PC-3 (cell line): ENCODE measurements around the gene PDZD7. TPM values are rescaled to one million over a fixed set of nuclear protein-coding genes. Genes with fewer than 3 reads are reported as not detected.
A peak's percentile ranks its signal among the peaks of the same experiment; 100 is the strongest.

ENCODE experiments used
- ATAC-seq: fragments of 200-7000 bp; cut with Tn5 transposase; 2 replicates; pipeline ENCODE4 v1.9.1; 2020; ENCODE audit warnings: mild to moderate bottlenecking, moderate library complexity
- BruUV-seq: library from RNA; stranded (reverse); fragments of 400-500 nt; replicated peaks from 2 replicates; lab custom pipeline; 2021; lab: Mats Ljungman, UMichigan
- CTCF ChIA-PET: fragments of 300-600 bp; sonication (Branson Sonifier 250); formaldehyde crosslinking; loops from one replicate; lab custom pipeline; 2022; ENCODE audit warnings: antibody characterized with exemption; lab: Charles Lee
- POLR2A ChIA-PET: fragments of 300-600 bp; sonication (Branson Sonifier 250); formaldehyde crosslinking; loops from one replicate; lab custom pipeline; 2022; ENCODE audit warnings: antibody characterized with exemption; ENCODE audit not compliant: unreplicated experiment; lab: Charles Lee
- DNase-seq: peaks from one replicate; pipeline ENCODE4 v3.0.0-alpha.2; 2015
- H2AFZ ChIP-seq: fragments of 300-600 bp; sonication (generic); 2 replicates; pipeline ENCODE4 v1.6.0; 2016; ENCODE audit warnings: antibody characterized with exemption, low read length
- H3F3A ChIP-seq: fragments of 300-600 bp; sonication (generic); one replicate; pipeline ENCODE4 v1.6.0; 2017; ENCODE audit warnings: antibody characterized with exemption, low read length, control low read depth, mild to moderate bottlenecking; ENCODE audit not compliant: unreplicated experiment
- H3K27ac ChIP-seq: fragments of 300-600 bp; sonication (generic); 2 replicates; pipeline ENCODE4 v1.5.1; 2016; ENCODE audit warnings: mild to moderate bottlenecking, low read length
- H3K27me3 ChIP-seq: fragments of 300-600 bp; sonication (generic); 2 replicates; pipeline ENCODE4 v1.6.1; 2016; ENCODE audit warnings: low read length, mixed read lengths
- H3K36me3 ChIP-seq: fragments of 300-600 bp; sonication (generic); 2 replicates; pipeline ENCODE4 v1.6.1; 2016; ENCODE audit warnings: low read depth, mixed run types, low read length, mixed read lengths
- H3K4me1 ChIP-seq: fragments of 300-600 bp; sonication (generic); 2 replicates; pipeline ENCODE4 v1.5.1; 2016; ENCODE audit warnings: low read length; ENCODE audit not compliant: insufficient read depth
- H3K4me2 ChIP-seq: fragments of 300-600 bp; sonication (generic); 2 replicates; pipeline ENCODE4 v1.6.0; 2016; ENCODE audit warnings: low read length
- H3K4me3 ChIP-seq: fragments of 300-600 bp; sonication (generic); 2 replicates; pipeline ENCODE4 v1.5.1; 2016; ENCODE audit warnings: mild to moderate bottlenecking, low read length, mixed read lengths
- H3K79me2 ChIP-seq: fragments of 300-600 bp; sonication (generic); 2 replicates; pipeline ENCODE4 v1.6.1; 2017; ENCODE audit warnings: low read length, mixed read lengths
- H3K9ac ChIP-seq: fragments of 300-600 bp; sonication (generic); 2 replicates; pipeline ENCODE4 v1.6.0; 2016; ENCODE audit warnings: mild to moderate bottlenecking, low read length
- H3K9me2 ChIP-seq: fragments of 300-600 bp; sonication (generic); replicated peaks from 2 replicates; pipeline ENCODE4 v1.6.1; 2016; ENCODE audit warnings: mixed run types, low read length, mixed read lengths
- H3K9me3 ChIP-seq: fragments of 300-600 bp; sonication (generic); 2 replicates; pipeline ENCODE4 v1.6.1; 2016; ENCODE audit warnings: low read length, mixed read lengths
- H4K20me1 ChIP-seq: fragments of 300-600 bp; sonication (generic); 2 replicates; pipeline ENCODE4 v1.6.1; 2016; ENCODE audit warnings: low read length, mixed read lengths
- CTCF ChIP-seq: fragments of 300-600 bp; sonication (generic); conservative IDR thresholded peaks from 2 replicates; pipeline ENCODE4 v1.5.1; 2017; ENCODE audit warnings: antibody characterized with exemption, low read depth, mild to moderate bottlenecking, low read length
- EZH2 ChIP-seq: fragments of 300-600 bp; sonication (generic); IDR thresholded peaks from one replicate; pipeline ENCODE4 v1.6.1; 2017; ENCODE audit warnings: antibody characterized with exemption, mild to moderate bottlenecking, low read length; ENCODE audit not compliant: unreplicated experiment
- EZH2phosphoT487 ChIP-seq: fragments of 300-600 bp; sonication (generic); IDR thresholded peaks from 2 replicates; pipeline ENCODE4 v1.6.1; 2018; ENCODE audit warnings: mild to moderate bottlenecking, antibody characterized with exemption, low read length, borderline replicate concordance
- intact Hi-C: fragments of 100-400 bp; cut with micrococcal nuclease; formaldehyde crosslinking; loops from 2 replicates; pipeline ENCODE4 v1.9.0; 2023
- total RNA-seq: library from RNA; depleted of rRNA; stranded (reverse); fragments of >200 nt; gene quantifications from 2 replicates; pipeline ENCODE4 v1.2.3, GENCODE V29; 2014

Gene PDZD7
- total RNA-seq, 1 experiment from 2014 or later = 2.8 TPM

- intact Hi-C loops = loop anchor here (1.0 kb wide), 1 partner anchor 14 kb away; no protein-coding TSS in a partner anchor
- H3K9ac ChIP-seq = no peak overlapping the region
- H3F3A ChIP-seq = no peaks in the 10 kb centered on the region
- H2AFZ ChIP-seq = peak overlapping the region; percentile 38; the same call in 1 of the 2 replicates
- H3K9me2 ChIP-seq = no peaks in the 10 kb centered on the region
- ChIA-PET CTCF (no interaction called here), POLR2A (no interaction called here)
- peaks cover 29% of the 10 kb centered on the region for H3K4me1 ChIP-seq
- H3K36me3 ChIP-seq = no peaks in the 10 kb centered on the region
- no peaks in the 10 kb centered on the region for H3K79me2 ChIP-seq
- peak; percentile 84 for DNase-seq
- H3K9me3 ChIP-seq = no peaks in the 10 kb centered on the region
- no peak overlapping the region; the same call in 1 of the 2 replicates for H3K4me3 ChIP-seq
- H3K27ac ChIP-seq = peak overlapping the region; percentile 29
- TF ChIP-seq EZH2 (no peak), CTCF (peak; percentile 75)
- H3K27me3 ChIP-seq = no peaks in the 10 kb centered on the region
- peak; percentile 68 for ATAC-seq
- H3K4me2 ChIP-seq = peak overlapping the region; percentile 33
- H4K20me1 ChIP-seq = no peaks in the 10 kb centered on the region
- no TSS peak for BruUV-seq
Observed at GRCh38 chr10:101012525-101013364, 18.2 kb downstream of the PDZD7 start.

GRCh38 chr10:101011517-101012423, 19.2 kb downstream of the PDZD7 start:
- POLR2A ChIA-PET = no interaction called here

More at GRCh38 chr10:101011517-101012423, 19.2 kb downstream of the PDZD7 start:
- BruUV-seq = no TSS peak
- Histone ChIP-seq H3K9me3 (no peaks in the 10 kb centered on the region), H3K4me1 (peaks cover 29% of the 10 kb centered on the region), H3K79me2 (no peaks in the 10 kb centered on the region), H3K9me2 (no peaks in the 10 kb centered on the region), H3K27me3 (no peaks in the 10 kb centered on the region), H4K20me1 (no peaks in the 10 kb centered on the region), H3K9ac (no peak overlapping the region), H3K27ac (peak overlapping the region; percentile 29; the same call in 1 of the 2 replicates), H3K36me3 (no peaks in the 10 kb centered on the region), H3K4me2 (peak overlapping the region; percentile 33), H2AFZ (peak overlapping the region; percentile 38; the same call in 1 of the 2 replicates), H3F3A (no peaks in the 10 kb centered on the region), H3K4me3 (no peak overlapping the region)
- DNase-seq (peak; percentile 40), ATAC-seq (no peak; the same call in 1 of the 2 replicates)
- intact Hi-C loops = no loop called here
- TF ChIP-seq EZH2phosphoT487 = no peak
- 0 out of 2 replicates have a peak, but pooled peaks have one; percentile 31 for TF ChIP-seq CTCF
- TF ChIP-seq EZH2 = no peak
- CTCF ChIA-PET = interaction anchor here (0.5 to 2.2 kb wide), 3 partner anchors 14 to 129 kb away, joined by 5 to 16 read pairs (median 6); no protein-coding TSS in a partner anchor
